Colonic mucosa (tissue), 4 donors: Measurements from ENCODE around the gene H19. TPM values are rescaled to one million over a fixed set of nuclear protein-coding genes. Genes with fewer than 3 reads are reported as not detected.

Source experiments
- DNase-seq: peaks from one replicate; pipeline ENCODE4 v3.0.0-alpha.2; 2020
- H3K27ac ChIP-seq: fragments of 200-600 bp; one replicate; pipeline ENCODE4 v1.8.0; 2021
- H3K27me3 ChIP-seq: fragments of 200-600 bp; one replicate; pipeline ENCODE4 v1.8.0; 2021
- H3K36me3 ChIP-seq: fragments of 200-600 bp; one replicate; pipeline ENCODE4 v1.8.0; 2021
- H3K4me1 ChIP-seq: fragments of 200-600 bp; one replicate; pipeline ENCODE4 v1.8.0; 2021; ENCODE audit warnings: mild to moderate bottlenecking
- H3K4me3 ChIP-seq: fragments of 200-600 bp; one replicate; pipeline ENCODE4 v1.8.0; 2021
- H3K9ac ChIP-seq, 2 donors: one replicate each; pipeline ENCODE4 v1.7.0; 2013; ENCODE audit warnings: control low read depth in 2 of 2, low read depth in 2 of 2, low read length in 2 of 2
- H3K9me3 ChIP-seq: fragments of 200-600 bp; one replicate; pipeline ENCODE4 v1.8.0; 2021
- intact Hi-C: fragments of 100-400 bp; cut with DNase I; formaldehyde crosslinking; loops from one replicate; pipeline ENCODE4 v1.14.1; 2022
- total RNA-seq, 2 donors: library from RNA; stranded (reverse); fragmentation: NEBNext Ultra II Directional in 1 of 2; extraction: Animal tissue kit (Norgen Biotek cat#: 25700) in 1 of 2; gene quantifications; one replicate each; pipeline ENCODE4 v1.2.1, GENCODE V29; 2021
- TF ChIP-seq, protein P1 (sequence below): fragments of 200-600 bp; IDR thresholded peaks from one replicate; pipeline ENCODE4 v1.8.0; 2022; ENCODE audit warnings: antibody characterized with exemption, mild to moderate bottlenecking
- donor health status: healthy.
- donor health status: DM: no; HTN: no; CAD: no.
- donor health status: DM: no; HTN: no; CAD: no.

H19 gene
- total RNA-seq, 2 donors from 2014 or later, result 4.7 to 32.9 TPM

DNA sequence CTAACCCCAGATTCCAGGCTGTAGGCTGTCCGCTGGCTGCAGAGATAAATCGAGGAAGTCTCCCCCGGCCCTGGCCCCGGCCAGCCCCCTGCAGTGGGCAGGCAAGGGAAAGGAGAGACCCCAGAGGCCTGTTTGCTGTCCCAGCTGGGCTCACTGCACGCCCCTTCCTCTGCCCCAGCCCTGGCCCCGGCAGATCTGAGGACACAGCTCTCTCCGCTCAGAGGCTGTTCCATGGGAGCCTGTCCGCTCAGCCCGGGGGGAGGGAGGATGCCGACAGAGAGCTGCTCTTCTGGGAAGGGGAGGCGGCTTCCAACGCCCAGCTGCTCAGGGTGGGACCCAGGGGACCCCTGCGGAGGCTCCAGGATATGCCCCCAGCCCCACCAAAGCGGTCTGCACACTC lies 37.7 kb upstream of the H19 start:
- no peak overlapping the region for H3K9ac ChIP-seq
- H3K27ac ChIP-seq, result no peak overlapping the region
- intact Hi-C loops, result no loop called here
- DNase-seq, result no peak
- H3K36me3 ChIP-seq, result no peaks in the 10 kb centered on the region
- H3K27me3 ChIP-seq, result no peaks in the 10 kb centered on the region
- no peaks in the 10 kb centered on the region for H3K9me3 ChIP-seq
- TF ChIP-seq, protein P1, sequence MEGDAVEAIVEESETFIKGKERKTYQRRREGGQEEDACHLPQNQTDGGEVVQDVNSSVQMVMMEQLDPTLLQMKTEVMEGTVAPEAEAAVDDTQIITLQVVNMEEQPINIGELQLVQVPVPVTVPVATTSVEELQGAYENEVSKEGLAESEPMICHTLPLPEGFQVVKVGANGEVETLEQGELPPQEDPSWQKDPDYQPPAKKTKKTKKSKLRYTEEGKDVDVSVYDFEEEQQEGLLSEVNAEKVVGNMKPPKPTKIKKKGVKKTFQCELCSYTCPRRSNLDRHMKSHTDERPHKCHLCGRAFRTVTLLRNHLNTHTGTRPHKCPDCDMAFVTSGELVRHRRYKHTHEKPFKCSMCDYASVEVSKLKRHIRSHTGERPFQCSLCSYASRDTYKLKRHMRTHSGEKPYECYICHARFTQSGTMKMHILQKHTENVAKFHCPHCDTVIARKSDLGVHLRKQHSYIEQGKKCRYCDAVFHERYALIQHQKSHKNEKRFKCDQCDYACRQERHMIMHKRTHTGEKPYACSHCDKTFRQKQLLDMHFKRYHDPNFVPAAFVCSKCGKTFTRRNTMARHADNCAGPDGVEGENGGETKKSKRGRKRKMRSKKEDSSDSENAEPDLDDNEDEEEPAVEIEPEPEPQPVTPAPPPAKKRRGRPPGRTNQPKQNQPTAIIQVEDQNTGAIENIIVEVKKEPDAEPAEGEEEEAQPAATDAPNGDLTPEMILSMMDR, result no peak
- no peaks in the 10 kb centered on the region for H3K4me1 ChIP-seq
- no peak overlapping the region for H3K4me3 ChIP-seq

DNA sequence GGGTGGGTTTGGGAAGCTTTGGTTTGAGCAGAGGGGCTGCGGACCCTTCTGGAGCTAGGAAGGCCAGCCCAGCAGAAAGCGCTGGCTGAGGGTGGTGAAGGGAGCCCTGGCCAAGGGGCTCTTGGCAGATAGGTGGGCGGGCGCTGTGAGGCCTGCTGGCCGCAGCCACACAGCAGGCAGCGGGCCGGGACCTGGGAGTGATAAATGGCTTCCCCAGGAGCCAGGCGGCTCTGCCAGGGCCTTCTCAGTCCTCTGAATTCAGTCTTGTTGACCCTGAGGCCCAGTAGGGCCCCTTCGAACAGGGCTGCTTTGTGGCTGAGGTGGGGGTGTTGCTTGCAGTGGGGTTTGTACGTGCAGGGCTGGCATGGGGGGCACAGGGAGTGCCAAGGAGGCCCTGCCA lies 33.4 kb upstream of the H19 start:
- Histone ChIP-seq H3K27ac (no peak overlapping the region), H3K4me3 (no peak overlapping the region), H3K36me3 (no peaks in the 10 kb centered on the region), H3K9ac (no peak overlapping the region), H3K27me3 (no peaks in the 10 kb centered on the region), H3K9me3 (no peaks in the 10 kb centered on the region), H3K4me1 (no peaks in the 10 kb centered on the region)
- DNase-seq, result no peak
- intact Hi-C loops, result no loop called here
- TF ChIP-seq, protein P1, result no peak

DNA sequence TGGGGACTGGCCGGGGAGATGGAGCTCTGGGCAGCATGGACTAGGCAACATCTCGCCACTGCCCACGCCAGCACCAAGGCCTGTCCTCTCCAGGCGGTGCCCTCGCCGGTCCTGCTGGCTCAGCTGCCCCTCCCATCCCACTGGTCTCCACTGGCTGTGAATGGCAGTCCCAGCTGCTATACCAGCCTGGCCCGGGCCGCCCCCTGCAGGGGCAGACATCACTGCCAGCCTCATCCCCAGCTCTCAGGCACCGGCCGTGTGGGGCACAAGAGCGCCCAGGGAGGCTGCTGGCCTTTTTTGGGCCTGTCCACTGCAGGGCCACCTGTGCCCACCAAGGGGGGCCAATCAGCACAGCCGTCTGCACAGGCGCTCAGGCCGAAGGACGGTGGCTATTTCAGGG lies 30.1 kb upstream of the H19 start:
- no peaks in the 10 kb centered on the region for H3K4me1 ChIP-seq
- H3K4me3 ChIP-seq, result no peak overlapping the region
- H3K9me3 ChIP-seq, result no peaks in the 10 kb centered on the region
- no peak overlapping the region for H3K27ac ChIP-seq
- DNase-seq, result no peak
- no peak overlapping the region for H3K9ac ChIP-seq
- H3K36me3 ChIP-seq, result no peaks in the 10 kb centered on the region
- H3K27me3 ChIP-seq, result no peaks in the 10 kb centered on the region
- TF ChIP-seq, protein P1, result no peak
- intact Hi-C loops, result no loop called here

DNA sequence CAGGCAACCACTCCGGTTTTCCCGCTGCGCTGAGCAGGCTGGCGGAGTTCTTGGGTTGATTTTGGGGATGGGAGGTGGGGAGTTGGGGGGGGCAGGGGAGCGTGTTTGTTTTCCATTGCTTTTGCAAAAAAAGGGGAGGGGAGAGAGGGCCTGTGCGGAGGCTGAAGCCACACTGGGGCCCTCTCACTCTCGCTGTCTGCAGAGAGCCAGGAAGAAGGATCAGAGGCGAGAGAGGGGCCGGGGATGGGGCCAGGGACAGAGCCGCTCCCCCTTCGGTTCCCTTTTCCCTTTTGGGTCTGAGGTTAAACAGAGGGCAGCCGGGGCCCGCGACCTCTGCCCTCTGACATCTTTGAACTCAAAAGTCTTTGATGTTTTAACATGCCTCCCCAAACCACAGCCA lies 17.4 kb upstream of the H19 start:
- DNase-seq, result no peak
- no peaks in the 10 kb centered on the region for H3K36me3 ChIP-seq
- no peaks in the 10 kb centered on the region for H3K4me1 ChIP-seq
- no peaks in the 10 kb centered on the region for H3K27me3 ChIP-seq
- H3K9me3 ChIP-seq, result no peaks in the 10 kb centered on the region
- H3K4me3 ChIP-seq, result no peak overlapping the region
- H3K9ac ChIP-seq, result no peak overlapping the region
- H3K27ac ChIP-seq, result no peak overlapping the region
- TF ChIP-seq, protein P1, result no peak
- intact Hi-C loops, result no loop called here

DNA sequence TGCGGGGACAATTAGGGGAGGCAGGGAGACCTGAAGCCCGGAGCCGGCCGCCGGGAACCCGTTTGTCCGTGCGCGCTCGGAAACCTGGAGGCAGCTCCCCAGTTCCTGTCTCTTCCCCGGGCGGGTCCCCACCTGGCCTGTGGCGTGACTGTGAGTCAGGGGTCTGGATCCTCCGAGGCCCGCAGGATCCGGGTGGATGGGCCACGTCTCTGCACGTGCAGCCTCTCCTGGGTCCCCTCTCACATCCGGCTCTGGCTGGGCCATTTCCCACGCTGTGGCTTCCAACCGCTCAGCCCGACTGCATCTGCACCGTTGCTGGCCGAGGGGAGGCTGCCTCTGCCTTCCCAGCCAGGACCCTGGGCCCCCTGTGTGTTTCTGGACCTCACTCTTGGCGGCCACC lies 14.8 kb upstream of the H19 start:
- no peaks in the 10 kb centered on the region for H3K4me1 ChIP-seq
- intact Hi-C loops, result no loop called here
- no peaks in the 10 kb centered on the region for H3K9me3 ChIP-seq
- no peaks in the 10 kb centered on the region for H3K27me3 ChIP-seq
- no peak overlapping the region for H3K9ac ChIP-seq
- no peak overlapping the region for H3K27ac ChIP-seq
- TF ChIP-seq, protein P1, result no peak
- no peaks in the 10 kb centered on the region for H3K36me3 ChIP-seq
- H3K4me3 ChIP-seq, result no peak overlapping the region
- no peak for DNase-seq

DNA sequence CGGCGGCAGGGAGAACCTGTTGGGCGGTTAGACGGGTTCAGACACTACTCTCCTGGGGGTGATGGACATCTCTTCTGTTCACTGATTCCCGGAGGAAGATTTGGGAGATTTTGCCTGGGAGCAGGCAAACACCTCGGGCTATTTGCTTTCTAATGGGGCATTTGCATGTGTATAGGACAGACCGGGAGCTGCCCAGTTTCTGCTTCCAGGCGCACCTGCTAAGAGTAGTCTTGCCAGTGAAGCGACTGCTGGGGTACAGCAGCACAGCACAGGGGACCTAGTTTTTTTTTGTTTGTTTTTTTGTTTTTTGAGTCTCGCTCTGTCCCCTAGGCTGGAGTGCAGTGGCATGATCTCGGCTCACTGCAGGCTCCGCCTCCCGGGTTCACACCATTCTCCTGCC lies 6.8 kb upstream of the H19 start:
- H3K9me3 ChIP-seq, result no peaks in the 10 kb centered on the region
- no peak overlapping the region for H3K9ac ChIP-seq
- TF ChIP-seq, protein P1, result no peak
- no peak for DNase-seq
- H3K4me1 ChIP-seq, result no peaks in the 10 kb centered on the region
- no peaks in the 10 kb centered on the region for H3K36me3 ChIP-seq
- intact Hi-C loops, result no loop called here
- H3K27ac ChIP-seq, result no peak overlapping the region
- no peak overlapping the region for H3K4me3 ChIP-seq
- H3K27me3 ChIP-seq, result no peaks in the 10 kb centered on the region
